ENCODE results near the gene C3orf70.

Gene C3orf70

GRCh38 chr3:185051801-185052200 is 101.1 kb downstream of the C3orf70 start:
- DNase-seq (ENCODE audit: low read depth): no peak

DNA sequence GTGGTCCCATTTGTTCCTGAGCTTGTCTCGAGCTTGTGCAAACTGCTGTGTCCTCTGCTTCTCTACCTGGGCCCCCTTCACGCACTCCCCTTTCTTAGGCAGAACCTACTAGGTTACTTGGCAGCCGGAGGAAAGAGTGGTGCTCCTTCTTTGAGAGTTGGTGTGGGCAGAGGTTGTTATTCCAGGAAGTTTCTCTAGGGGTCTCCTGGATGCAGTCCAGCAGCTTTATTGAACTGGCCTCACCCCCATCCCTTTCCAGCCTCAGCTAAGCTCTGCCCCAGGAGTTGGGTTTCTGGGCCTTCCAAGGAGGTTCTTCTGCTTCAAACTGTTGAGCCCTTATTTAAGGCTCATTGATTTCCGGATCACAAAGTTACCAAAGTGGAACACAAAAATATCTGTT is 103.2 kb downstream of the C3orf70 start:
- no peak for DNase-seq (ENCODE audit: low read depth)

GRCh38 chr3:185046603-185047002 is 106.3 kb downstream of the C3orf70 start:
- no peak for DNase-seq (ENCODE audit: low read depth)

GRCh38 chr3:185046164-185046515 is 106.7 kb downstream of the C3orf70 start:
- DNase-seq (ENCODE audit: low read depth): no peak

- no peak for DNase-seq (ENCODE audit: low read depth)
These were observed 110.4 kb downstream of the C3orf70 start for GRCh38 chr3:185042312-185043050.

GRCh38 chr3:185041540-185041939 is 111.3 kb downstream of the C3orf70 start:
- no peak for DNase-seq (ENCODE audit: low read depth)

GRCh38 chr3:185040425-185040824 is 112.4 kb downstream of the C3orf70 start:
- no peak for DNase-seq (ENCODE audit: low read depth)

GRCh38 chr3:185037801-185038200 is 115.1 kb downstream of the C3orf70 start:
- DNase-seq (ENCODE audit: low read depth): no peak

DNA sequence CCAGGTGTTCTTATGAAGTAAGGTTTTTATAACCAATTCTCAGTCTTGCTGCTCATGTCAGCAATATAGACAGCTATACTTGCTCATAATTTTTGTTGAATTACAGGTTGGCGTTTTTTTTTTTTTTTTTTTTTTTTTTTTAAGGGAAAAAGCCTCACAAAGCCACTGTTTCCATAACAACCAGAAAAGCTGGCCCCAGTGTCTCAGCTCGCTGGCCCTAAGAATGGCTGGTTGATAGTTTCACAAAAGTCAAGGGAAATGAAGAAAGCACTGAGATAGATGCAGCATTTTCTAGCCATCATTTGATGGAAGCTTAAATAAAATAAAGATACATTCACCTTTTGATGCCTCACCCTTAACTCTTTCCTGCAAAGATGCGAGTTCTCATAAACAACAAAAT is 121.9 kb downstream of the C3orf70 start:
- DNase-seq (ENCODE audit: low read depth): no peak

GRCh38 chr3:185030399-185030798 is 122.5 kb downstream of the C3orf70 start:
- DNase-seq (ENCODE audit: low read depth): no peak

- no peak for DNase-seq (ENCODE audit: low read depth)
These were observed 123.8 kb downstream of the C3orf70 start for GRCh38 chr3:185029086-185029485.

- no peak for DNase-seq (ENCODE audit: low read depth)
These were observed 124.7 kb downstream of the C3orf70 start for GRCh38 chr3:185028121-185028520.

All from stimulated activated CD8-positive, alpha-beta memory T cell treated with anti-CD3 and anti-CD28 coated beads, Interleukin-15, amount 100 ng/mL, for 24 hours (primary cell).